Measurements from ENCODE around the gene RAD52.

The RAD52 gene

DNA sequence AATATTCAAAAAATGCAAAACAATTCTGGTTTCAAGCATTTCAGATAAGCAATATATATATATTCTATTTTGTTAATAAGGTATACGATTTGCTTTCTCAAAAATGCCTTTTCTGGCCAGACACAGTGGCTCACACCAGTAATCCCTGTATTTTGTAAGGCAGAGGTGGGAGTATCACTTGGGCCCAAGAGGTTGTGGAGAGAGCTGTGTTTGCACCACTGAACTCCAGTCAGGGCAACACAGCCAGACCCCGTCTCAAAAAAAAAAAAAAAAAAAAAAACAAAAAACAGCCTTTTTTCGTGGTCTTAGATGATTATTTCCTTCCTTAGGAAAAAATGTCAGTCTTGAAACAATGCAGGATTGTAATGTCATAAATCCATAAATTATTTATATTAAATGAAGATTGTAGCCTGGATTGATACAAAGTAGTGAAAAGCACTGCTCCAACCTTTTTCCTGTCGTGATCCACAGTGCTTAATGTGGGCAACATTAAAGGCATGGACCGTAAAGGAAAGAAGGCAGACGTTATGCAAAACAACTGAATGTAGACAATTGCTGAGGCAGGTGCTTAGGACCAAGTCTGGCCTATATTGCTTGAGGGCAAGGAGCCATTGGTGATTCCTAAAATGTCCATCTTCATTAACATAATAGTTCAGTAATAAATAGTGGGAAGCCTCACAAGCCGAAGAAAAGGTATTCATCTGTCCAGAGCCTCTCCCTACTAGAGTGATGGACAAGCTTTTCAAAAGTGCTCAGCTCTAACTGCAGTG, 36.8 kb downstream of the RAD52 start:
- DNase-seq: no peak

DNA sequence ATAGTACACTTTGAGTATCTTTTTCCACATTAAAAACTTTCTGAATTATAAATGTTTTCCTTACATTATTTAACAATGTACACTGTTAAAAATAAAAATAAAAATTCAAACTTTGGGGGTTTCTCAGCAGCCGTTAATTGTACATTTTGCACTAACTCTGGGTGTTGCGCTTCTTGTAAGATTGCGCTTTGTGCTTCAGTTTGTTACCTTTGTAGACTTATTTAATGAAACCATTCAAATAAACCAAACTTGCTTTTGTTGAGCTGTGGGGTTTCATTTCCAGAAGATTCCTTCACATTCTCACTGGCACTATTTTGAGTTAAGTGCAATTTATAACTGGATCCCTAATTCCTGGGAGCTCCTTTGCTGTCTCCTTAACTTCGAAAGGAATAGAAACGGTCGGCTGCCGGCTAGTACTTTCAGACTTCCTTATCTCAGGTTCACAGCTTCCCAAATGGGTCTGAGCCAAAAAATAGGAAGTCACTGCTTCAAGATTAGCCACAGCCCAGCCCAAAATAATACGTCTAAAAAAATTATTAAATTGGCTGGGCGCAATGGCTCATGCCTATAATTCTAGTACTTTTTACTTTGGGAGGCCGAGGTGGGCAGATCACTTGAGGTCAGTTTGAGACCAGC, 38.2 kb downstream of the RAD52 start:
- DNase-seq: no peak

DNA sequence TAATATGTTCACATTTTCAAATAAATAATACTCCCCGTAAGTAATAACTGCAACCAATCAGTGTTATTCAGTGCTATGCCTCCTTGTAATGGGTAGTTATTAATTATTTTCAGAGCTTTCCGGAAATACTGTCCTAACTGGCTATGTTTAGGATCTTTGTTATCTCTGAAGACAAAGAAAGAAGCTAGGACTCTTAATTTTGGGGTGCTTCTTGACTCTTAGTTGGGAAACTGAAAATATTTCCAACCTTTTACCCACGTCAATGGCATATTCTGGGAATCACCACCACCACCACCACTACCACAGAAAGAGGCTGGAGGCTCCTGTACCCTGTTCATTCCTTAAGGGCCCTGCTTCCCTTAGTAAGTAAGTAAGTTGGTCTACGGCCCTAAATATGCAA, 39.1 kb downstream of the RAD52 start:
- DNase-seq: no peak

DNA sequence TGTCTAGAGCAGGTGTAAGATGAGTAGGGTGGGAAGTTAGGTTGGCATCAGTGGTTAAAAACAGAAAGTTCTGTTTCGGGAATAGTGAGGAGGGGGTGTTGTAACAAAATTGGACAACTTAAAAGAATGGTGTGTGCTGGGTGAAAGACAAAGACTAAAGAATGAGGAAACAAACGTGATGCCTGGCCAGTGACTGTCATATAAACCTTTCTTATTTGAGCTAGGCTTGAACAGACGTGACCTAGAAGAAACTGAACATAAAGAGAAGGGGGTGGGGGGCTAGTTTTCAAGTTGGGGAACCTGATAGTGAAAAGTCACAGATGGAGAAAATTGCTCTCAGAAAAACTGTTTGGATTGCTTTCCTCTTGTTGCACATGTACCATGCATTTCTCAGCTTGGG, 39.6 kb downstream of the RAD52 start:
- no peak for DNase-seq

DNA sequence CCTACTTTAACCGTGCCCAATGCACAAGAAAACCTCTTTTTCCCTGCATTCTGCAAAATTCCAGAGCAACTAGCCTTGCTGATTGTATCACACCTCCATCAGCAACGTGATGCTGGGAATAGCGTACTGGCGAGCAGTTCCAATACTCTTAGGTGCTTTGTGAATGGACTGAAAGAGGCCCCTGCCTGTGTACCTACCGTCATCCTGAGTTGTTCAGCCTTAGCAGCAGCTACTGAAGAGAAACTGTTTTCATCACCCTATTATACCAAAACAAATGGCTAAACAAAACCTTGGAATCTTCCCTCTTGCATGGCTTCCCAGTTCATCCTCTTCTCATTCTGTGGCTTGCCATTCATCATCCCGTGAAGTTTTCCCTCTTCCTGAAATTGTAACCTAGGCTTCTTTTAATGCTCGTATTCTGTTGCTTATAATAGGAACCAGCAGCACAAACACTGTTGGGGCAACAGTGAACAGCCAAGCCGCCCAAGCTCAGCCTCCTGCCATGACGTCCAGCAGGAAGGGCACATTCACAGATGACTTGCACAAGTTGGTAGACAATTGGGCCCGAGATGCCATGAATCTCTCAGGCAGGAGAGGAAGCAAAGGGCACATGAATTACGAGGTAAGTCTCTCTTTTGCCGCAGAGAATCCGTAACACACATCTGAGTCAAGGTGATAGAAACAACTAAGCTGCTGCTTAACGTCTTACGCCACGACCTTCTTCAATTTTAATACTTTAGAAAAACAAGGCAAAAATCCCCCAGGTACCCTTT, 41.9 kb downstream of the RAD52 start:
- DNase-seq: no peak

DNA sequence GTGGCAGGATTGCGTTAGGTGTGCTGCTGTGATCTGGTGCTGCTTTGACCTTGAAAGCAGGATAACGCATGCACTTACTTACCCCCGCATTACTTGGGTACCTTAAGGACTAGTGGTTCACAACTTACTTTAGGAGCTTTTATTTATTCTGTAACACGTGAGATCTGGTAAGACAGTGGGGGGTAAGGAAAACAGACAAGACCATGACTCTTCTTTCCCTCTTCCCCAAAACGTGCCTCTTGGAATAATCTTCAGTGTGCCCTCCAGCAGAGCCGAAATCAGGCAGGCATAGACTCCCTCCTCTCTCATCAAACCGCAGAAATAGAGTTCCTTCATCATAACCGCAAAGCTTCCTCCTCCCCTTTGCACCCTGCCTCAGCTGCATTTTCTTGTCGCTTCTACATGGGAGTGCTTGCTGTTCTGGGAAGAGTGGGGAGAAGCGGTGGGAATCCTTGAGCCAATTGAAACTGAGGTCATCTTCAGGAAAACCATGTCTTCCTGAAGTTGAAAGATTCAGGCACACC, 43.4 kb downstream of the RAD52 start:
- no peak for DNase-seq

DNA sequence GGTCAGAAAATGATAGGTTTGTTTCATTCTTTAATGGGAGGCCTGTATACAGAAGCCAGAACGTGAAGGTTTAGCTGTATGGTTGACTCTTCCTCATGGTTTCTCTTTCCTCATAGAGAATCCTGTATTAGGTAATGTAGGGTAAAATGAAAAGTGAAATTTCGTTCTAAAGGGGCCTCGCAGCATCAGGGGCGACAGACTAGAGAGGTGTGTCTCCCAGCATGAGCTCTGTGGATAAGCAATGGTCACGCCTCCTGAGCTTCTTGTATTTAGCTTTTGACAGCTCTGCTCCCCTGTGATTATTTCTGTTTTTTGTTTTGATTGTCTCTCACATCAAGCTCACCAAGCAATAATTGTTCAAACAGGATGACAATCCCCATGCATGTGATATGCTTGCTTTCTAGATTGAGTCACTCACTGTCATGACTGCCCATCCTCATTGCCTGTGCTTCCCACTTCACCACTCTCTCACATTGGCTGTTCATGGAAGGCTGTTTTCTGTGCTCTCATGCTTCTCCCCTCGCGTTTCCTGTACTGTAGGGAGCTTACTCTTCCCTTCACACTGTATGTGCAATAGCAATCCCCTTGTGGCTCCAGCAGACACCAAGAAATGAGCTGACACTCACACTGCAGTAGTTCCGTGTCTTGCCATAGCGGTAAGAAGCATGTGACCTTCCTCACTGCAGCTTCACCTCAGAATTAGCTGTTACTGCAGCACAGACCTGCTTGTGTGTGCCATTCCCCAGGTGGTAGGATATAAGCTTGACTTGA, 44.0 kb downstream of the RAD52 start:
- no peak for DNase-seq

DNA sequence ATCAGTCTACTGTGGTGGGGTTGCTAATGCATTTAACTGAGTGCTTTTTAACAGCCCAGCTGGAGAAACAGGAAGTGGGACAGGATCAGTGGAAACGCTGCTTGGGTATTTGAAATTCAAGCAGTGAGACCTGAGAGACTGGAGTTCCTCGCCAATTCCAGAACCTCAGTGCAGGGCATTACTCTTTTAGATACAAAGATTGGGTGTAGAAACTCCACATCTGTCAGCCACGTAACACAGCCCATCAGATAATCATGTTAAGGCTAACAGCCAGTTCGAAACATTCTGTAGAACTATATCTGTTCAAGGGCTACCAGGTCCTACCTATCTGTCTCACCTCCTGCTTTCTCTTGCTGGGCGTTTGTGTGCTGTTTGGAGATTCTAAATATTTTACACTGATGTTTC, 45.5 kb downstream of the RAD52 start:
- peak; percentile 81 for DNase-seq

DNA sequence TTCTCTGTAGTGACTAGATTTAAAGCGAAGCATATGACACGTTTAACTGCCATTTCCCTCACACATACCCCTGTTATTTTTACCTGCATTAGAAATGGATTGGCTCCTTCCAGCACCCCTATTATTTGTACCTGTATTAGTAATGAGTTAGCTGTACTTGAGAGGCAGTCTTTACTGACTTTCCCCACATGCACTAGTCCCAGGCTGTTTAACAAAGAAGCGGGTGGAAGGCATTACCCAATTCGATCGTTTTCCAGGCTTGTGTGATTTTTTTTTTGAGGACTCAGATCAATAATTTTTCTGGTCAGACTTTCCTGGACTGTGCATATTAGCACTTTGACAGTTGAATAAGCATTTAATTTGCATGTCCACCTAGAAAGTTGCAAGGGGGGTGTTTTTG, 46.4 kb downstream of the RAD52 start:
- no peak for DNase-seq

DNA sequence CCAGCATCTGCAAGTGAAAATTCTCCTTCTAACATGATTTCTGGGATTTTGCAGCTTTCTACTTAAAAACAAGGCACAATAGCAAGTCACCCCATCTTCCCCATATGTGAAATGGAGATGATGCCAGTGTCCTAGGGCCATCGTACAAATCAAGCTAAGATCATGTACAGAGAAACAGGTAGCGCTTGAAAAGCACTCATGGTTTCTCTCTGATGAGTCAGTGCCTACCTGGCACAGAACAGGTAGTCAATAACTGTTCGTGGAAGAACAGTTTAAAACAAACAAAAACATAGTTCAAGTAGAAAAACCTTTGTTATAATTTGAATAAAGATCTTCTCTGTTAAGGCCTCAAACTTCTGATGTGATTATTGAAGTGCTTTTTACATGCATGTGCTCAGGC, 46.9 kb downstream of the RAD52 start:
- DNase-seq: peak; percentile 35

DNA sequence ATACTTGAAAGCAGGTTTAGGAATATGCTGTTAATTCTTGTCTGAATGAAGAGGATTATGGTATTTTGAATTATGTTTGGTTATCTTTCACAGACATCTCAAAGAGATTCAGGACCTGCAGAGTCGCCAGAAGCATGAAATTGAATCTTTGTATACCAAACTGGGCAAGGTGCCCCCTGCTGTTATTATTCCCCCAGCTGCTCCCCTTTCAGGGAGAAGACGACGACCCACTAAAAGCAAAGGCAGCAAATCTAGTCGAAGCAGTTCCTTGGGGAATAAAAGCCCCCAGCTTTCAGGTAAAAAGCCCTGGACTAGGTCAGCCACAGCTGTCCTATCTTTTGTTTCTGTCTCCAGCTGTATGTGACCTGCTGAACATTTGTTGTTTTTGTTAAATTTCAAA, 52.1 kb downstream of the RAD52 start:
- DNase-seq: no peak

DNA sequence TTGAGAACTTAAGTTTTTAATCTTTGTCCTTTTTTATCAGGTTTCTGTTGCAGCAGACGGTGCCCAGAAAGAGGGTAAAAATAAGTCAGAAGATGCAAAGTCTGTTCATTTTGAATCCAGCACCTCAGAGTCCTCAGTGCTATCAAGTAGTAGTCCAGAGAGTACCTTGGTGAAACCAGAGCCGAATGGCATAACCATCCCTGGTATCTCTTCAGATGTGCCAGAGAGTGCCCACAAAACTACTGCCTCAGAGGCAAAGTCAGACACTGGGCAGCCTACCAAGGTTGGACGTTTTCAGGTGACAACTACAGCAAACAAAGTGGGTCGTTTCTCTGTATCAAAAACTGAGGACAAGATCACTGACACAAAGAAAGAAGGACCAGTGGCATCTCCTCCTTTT, 53.5 kb downstream of the RAD52 start:
- DNase-seq: no peak

DNA sequence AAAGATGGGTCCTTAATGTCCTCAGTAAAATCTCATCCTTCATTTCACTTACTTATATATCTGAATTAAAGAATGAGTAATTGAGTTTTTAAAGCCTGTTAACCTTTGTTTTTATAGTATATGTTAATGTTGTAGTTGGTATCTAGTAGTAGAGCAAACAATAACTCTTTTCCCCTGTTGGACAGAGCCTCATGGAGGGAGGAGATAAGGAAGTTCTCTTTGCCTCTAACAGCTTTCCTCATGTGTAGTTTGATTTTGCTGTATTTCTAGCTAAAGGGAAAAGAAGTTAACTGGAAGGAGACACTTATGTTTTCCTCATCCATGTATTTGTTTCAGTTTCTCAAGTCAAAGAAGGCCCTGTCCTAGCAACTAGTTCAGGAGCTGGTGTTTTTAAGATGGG, 55.3 kb downstream of the RAD52 start:
- no peak for DNase-seq

DNA sequence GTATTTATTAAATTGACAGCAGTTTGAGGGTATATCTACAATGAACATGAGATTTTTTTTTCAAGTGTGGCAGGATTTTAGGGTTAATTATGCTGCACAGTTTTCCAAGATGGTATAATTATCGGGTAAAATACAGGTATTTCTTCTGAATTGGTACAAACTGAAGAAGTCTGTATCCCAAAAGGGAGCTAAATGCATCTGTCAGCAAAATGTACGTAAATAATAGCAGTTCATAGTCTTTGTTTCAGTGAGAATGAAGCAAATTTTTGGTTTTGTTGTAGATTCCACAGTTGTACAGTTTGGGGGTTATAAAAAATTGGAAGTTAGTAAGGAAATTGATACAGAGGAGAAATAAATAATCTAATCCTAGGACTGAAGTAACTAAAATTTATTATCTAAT, 63.3 kb downstream of the RAD52 start:
- DNase-seq: no peak

DNA sequence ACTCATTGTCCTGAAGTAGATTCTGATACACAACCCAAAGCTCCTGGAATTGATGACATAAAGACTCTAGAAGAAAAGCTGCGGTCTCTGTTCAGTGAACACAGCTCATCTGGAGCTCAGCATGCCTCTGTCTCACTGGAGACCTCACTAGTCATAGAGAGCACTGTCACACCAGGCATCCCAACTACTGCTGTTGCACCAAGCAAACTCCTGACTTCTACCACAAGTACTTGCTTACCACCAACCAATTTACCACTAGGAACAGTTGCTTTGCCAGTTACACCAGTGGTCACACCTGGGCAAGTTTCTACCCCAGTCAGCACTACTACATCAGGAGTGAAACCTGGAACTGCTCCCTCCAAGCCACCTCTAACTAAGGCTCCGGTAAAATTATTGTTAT, 63.8 kb downstream of the RAD52 start:
- DNase-seq: no peak

DNA sequence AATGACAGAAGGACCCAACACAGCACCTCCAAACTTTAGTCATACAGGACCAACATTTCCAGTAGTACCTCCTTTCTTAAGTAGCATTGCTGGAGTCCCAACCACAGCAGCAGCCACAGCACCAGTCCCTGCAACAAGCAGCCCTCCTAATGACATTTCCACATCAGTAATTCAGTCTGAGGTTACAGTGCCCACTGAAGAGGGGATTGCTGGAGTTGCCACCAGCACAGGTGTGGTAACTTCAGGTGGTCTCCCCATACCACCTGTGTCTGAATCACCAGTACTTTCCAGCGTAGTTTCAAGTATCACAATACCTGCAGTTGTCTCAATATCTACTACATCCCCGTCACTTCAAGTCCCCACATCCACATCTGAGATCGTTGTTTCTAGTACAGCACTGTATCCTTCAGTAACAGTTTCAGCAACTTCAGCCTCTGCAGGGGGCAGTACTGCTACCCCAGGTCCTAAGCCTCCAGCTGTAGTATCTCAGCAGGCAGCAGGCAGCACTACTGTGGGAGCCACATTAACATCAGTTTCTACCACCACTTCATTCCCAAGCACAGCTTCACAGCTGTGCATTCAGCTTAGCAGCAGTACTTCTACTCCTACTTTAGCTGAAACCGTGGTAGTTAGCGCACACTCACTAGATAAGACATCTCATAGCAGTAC, 64.6 kb downstream of the RAD52 start:
- DNase-seq: no peak

DNA sequence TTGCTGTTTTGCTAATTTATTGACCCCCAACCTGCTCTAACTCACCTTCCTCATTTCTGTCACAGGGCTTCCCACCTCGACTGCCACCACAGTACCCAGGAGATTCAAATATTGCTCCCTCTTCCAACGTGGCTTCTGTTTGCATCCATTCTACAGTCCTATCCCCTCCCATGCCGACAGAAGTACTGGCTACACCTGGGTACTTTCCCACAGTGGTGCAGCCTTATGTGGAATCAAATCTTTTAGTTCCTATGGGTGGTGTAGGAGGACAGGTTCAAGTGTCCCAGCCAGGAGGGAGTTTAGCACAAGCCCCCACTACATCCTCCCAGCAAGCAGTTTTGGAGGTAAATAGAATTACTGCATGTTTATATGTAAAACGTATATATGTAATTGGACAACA, 68.8 kb downstream of the RAD52 start:
- DNase-seq: no peak

DNA sequence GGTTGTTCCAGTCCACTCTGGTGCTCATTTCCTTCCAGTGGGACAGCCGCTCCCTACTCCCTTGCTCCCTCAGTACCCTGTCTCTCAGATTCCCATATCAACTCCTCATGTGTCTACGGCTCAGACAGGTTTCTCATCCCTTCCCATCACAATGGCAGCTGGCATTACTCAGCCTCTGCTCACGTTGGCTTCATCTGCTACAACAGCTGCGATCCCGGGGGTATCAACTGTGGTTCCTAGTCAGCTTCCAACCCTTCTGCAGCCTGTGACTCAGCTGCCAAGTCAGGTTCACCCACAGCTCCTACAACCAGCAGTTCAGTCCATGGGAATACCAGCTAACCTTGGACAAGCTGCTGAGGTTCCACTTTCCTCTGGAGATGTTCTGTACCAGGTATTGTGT, 69.9 kb downstream of the RAD52 start:
- DNase-seq: no peak

DNA sequence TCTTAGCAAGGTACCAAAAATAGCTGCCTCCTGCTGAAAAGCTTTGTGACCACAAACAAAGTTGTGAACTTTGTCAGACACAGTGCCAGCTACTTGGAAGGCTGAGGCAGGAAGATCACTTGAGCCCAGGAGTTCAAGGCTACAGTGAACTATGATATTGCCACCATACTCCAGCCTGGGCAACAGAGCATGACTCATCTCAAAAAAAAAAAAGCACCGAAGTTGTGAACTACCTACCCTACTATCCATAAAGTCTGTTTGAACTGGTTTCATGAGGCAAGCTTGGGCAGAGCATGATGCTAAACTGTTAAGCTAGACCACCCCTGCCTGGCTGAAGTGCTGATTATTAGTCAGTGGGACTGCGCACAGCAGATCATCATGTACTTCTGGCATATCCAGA, 75.5 kb downstream of the RAD52 start:
- no peak for DNase-seq

DNA sequence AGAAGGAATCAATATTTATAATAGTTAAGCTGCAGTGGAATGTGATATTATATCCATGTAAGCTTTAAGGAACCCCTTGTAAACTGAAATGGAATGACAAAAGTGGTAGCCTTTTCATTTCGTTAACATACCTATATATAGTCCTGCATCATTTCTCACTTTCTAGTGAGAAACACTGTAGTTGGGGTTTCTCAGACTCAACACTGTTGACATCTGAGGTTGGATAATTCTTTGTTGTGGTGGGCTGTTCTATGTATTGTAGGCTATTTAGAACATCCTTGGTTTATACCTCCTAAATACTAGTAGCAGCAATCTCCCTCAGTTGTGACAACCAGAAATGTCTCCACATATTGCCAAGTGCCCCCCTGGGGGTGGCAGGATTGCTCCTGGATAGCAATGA, 79.1 kb downstream of the RAD52 start:
- DNase-seq: no peak

DNA sequence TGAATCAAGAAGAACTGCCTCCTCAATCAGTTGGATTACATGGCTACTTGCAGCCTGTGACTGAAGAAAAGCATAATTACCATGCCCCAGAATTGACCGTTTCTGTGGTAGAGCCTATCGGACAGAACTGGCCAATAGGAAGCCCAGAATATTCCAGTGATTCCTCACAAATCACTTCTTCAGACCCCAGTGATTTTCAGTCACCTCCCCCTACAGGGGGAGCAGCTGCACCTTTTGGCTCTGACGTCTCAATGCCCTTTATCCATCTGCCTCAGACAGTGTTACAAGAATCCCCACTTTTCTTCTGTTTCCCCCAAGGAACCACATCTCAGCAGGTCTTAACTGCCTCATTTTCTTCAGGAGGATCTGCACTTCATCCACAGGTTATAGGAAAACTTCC, 80.8 kb downstream of the RAD52 start:
- no peak for DNase-seq

DNA sequence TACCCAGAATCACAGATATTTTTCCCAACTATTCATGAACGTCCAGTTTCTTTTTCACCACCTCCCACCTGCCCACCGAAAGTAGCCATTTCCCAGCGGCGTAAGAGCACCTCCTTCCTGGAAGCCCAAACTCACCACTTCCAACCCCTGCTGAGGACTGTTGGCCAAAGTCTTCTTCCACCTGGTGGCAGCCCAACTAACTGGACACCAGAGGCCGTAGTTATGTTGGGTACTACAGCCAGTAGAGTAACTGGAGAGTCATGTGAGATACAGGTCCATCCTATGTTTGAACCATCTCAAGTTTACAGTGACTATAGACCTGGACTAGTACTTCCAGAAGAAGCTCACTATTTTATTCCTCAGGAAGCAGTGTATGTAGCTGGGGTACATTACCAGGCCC, 81.6 kb downstream of the RAD52 start:
- DNase-seq: no peak

DNA sequence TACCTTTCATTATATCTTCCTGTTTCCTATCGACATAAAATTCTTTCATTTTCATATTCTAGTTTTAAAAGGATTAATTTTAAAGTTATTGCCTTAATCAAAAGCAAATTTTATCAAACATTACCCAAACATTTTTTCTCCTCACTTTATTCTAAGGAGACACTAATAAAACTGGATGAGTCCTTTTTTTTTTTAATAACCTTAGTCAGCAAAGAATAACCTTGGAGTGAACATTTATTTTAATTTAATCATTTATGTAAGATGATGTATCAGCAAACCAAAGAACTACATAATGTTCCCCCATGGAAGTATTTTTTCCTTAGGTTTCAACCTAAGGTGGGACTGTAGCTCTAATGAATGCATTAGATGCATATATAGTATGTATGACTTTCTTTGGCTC, 83.9 kb downstream of the RAD52 start:
- DNase-seq: no peak
